C1 segment of cervical spinal cord (tissue), 14 donors: ENCODE results near the gene HLTF.
A peak's percentile ranks its signal among the peaks of the same experiment; 100 is the strongest.
"Not testable (repeated sequence)": the region's sequence is repeated elsewhere in the genome, so short reads cannot be mapped to it uniquely, and the experiment has no call there.

Experiments
- DNase-seq, 14 donors: peaks; one replicate each; lab custom pipeline; 2025; lab: John Stamatoyannopoulos, UW

The HLTF gene, protein sequence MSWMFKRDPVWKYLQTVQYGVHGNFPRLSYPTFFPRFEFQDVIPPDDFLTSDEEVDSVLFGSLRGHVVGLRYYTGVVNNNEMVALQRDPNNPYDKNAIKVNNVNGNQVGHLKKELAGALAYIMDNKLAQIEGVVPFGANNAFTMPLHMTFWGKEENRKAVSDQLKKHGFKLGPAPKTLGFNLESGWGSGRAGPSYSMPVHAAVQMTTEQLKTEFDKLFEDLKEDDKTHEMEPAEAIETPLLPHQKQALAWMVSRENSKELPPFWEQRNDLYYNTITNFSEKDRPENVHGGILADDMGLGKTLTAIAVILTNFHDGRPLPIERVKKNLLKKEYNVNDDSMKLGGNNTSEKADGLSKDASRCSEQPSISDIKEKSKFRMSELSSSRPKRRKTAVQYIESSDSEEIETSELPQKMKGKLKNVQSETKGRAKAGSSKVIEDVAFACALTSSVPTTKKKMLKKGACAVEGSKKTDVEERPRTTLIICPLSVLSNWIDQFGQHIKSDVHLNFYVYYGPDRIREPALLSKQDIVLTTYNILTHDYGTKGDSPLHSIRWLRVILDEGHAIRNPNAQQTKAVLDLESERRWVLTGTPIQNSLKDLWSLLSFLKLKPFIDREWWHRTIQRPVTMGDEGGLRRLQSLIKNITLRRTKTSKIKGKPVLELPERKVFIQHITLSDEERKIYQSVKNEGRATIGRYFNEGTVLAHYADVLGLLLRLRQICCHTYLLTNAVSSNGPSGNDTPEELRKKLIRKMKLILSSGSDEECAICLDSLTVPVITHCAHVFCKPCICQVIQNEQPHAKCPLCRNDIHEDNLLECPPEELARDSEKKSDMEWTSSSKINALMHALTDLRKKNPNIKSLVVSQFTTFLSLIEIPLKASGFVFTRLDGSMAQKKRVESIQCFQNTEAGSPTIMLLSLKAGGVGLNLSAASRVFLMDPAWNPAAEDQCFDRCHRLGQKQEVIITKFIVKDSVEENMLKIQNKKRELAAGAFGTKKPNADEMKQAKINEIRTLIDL

DNA sequence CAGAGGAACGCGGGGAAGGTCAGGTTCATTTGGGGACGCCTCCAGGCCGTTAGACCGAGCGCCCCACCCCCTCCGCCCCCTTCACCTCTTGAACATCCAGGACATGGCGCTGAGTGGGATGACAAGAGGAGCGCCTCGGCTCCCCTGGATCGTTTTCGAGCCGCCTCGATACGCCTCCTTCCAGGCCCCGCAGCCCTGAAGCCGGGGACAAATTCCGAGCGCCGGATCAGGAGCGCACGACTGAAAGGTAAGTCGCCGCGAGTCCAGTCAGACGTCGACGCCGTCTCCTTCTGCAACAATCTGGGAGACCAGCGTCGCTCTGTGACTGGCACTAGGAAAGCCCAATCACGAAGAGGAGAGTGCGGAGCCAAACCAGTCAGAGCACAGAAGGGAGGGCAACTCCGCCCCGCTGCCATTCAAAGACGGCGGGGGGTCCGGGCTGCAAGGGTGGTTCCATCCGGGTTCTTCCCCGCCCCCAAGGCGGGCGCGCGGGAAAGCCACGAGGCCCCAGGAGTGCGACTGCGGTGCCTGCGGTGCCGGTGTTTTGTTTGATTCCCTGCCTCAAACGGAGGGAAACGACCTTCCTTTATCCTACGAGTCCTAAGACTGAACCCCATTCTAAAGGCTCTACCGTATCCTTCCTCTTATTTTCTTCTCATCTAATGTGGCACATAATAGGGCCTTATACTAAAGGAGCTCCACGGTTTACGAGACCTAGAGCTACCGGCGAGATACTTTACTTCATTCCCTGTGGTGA lies at the start of gene HLTF:
Gene HLTF, minus strand, starts transcription at position 302 of the 757 bp plus-strand sequence. Its CDS starts 197 bp downstream, at position 105.
- DNase-seq = peak; percentile 47 to 95 (median 92)

DNA sequence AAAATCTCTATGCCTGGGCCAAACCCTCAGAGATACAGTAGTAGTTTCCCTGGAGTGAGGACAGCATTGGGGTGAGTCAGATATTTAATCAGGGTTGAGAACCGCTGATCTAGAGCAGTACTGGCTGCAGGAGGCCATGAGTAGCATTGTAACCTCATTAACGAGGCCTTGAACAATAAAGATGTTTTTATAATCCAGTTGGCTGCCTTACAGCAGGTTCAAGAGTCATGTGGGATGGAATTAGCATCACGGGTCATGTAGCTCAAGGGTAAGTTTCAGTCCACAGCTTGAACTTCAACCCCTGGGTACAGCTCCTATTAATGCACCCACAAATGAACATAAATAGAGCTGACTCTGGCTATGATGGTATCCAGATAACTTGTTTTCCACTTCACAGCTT lies 48.2 kb upstream of the HLTF start:
- DNase-seq = no peak

DNA sequence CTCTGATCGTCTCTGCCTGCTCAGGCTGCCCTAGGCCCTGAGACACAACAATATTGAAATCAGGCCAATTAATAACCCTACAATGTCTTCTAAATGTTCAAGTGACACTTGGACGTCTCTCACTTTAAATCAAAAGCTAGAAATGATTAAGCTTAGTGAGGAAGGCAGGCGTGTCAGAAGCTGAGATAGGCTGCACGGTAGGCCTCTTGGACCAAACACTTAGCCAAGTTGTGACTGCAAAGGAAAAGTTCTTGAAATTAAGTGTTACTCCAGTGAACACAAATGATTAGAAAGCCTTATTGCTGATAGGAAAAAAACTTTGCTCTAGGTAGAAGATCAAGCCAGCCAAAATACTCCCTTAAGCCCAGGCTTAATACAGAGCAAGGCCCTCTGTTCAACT lies 45.3 kb upstream of the HLTF start:
- peak in 1 of 14 donors; percentile 18 for DNase-seq

DNA sequence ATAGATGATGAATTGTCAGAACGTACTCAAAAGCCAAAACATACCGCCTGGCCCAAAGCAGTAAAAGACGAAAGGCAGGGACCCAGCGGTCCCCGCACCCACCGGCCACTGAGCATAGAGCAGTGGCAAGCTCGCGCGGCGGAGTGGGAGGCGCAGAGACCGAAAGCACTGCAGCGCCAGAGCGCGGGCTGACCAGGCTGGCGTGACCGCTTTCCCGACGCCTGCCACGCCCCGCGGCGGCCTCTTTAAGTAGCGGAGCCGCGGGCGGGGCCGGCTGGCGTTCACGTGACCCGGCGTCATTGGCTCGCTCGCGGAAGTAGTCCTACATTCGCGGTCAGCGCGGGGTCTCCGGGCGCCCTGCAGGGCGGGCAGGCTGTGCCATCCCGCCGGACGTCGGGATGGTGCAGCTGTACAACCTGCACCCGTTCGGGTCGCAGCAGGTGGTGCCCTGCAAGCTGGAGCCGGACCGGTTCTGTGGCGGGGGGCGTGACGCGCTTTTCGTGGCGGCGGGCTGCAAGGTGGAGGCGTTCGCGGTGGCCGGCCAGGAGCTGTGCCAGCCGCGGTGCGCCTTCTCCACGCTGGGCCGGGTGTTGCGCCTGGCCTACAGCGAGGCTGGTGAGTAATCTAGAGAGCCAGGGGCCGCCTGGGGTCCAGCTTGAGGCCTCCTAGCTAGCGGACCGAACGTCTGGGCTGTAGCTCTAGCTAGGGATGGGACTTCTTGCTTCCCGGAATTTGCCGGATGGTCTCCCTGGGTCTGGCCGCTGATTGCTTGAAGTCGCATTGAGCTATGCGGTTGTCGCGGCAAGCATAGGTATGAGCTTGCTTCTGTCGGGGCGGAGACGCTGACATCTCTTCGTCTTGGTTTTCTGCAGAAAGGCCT lies 43.2 kb upstream of the HLTF start, which contains the start of gene HPS3:
Gene HPS3, plus strand, starts transcription at position 313 of the 880 bp plus-strand sequence. Its CDS starts 86 bp downstream, at position 399.
- peak; percentile 37 to 92 (median 82) for DNase-seq

DNA sequence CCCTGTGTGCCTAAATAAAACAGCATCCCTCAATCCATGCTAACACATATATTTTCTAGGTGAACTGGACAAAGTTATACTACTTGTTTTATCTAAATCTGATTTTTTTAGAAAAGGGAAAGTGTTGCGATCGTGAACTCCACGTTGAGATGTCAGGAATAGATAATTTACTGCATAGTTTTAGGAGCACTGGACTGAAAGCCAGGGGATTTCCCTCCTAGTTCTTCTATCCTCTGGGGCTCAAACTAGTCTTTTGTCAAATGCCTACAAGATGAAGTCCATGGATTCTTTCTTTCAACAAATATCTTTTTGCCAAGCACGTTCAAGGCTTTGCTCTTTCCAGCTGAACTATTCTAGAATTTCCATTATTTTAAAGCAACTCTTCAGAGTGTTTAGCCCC lies 42.5 kb upstream of the HLTF start:
- no peak for DNase-seq

DNA sequence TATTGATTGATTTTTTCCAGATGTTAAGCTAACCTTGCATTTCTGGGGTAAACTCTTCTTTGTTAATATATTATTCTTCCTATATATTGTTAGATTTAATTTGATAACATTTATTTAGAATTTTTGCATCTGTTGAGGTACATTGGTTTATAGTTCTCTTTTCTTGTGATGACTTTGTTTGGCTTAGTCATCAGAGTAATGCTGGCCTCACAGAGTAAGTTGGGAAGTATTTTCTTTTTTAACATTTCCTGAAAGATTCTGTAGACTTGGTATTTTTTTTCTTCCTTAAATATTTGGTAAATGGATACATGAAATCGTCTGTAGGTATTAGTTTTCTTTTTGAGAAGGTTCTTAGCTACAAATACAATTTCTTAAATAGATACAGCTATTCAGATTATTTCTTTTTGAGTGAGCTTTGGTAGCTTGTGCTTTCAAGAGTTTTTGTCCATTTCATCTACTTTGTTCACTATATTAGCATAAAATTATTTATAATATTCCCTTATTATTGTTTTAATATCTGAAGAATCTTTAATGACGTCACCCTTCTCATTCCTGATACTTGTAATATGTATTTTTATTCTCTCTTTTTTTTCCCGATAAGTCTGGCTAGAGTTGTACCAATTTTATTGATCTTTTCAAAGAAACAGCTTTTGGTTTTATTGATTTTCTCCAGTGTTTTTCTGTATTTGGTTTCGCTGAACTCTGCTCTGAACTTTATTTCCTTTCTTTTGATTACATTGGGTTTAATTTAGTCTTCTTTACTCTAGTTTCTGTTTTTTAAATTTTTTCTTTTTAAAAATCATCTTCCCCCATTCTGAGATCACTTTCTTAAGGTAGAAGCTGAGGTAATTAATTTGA lies 36.6 kb upstream of the HLTF start:
- no peak for DNase-seq

DNA sequence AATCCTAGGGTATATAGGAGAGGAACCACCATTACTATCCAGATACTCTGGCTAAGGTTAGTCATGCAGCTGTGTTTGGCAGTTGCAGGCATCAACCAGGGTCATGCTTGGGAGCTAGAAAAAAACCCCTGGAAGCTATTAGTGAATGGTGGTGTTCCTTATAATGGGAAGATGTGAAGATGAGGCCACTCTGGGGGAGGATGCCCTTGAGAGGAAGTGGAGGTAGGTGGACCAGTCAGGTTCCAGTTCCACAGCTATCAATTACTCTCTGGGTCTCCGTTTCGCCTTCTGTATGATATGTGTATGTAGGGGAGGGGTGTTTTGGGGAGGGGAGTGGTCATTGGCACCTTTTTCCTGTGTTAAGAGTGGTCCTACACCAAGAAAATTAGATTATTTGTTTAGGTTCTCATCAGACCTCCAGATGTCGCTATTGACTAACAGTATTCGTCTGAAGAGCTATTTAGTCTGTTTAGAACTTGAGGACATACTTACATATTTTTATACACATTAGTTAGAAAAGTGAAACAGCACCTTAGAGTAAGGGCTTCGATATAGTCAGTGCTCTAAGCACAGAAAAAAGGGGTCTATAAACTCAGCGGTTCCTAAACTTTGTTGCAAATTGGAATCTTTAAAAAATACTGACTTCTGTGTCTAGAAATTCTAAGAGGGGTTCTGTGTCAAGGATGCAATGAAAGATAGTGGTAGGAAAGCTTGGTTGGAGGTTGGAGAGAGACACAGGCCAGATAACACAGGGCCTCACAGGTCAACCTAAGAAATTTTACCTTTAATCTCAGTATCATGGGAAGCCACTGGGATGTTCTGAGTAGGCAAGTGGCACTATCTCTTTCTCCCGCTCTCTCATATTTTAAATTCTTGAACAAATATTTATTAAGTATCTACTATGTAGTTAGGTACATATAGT lies 34.0 kb upstream of the HLTF start:
- DNase-seq = no peak

DNA sequence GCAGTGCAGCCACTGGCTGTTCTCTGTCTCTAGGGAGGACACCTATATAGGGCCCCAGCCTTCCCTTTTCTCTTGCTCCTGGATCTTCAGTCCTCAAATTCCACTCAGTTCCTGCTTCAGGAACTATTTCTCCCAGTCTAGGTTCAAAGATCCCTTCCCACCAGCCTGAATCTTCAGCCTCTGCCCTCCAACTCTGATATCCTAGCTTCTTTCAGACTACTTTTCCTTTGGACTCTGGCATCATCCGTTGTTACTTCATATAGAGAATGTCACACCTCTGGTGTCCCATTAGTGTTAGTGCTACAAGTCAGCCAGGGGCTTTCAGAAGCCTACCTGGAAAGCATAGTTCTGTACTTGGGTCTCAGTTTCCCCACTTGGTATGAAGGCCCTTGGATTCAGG lies 33.1 kb upstream of the HLTF start:
- no peak for DNase-seq

DNA sequence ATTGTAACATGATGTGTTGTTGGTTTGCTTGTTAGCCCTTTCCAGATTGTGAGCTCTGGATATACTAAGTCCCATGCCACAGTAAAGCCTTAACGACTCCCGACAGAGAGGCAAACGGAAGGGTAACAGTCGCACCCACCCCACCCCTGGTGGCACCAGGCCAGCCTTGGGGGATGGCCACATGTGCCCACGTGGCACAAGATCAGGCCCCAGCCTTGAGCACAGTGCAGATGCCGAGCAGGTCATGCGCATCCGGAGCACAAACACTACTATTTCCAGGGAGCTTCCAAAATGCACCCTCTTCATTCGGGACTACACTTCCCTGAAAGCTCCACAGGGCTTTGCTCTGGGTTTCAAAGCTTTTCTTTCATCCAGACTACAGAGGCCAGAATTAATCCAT lies 32.4 kb upstream of the HLTF start:
- no peak for DNase-seq

DNA sequence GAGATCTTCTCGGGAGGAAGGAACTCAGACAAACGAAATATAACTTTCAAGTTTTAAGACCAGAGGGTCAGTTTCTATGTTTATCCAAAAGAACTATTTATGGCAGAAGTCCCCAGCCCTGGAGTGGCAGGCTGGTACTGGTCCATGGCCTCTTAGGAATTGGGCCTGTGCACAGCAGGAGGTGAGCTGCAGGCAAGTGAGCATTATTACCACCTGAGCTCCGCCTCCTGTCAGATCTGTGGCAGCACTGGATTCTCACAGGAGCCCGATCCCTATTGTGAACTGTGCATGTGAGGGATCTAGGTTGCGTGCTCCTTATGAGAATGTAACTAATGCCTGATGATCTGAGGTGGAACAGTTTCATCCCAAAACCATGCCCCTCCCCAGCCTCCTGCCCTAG lies 28.8 kb upstream of the HLTF start:
- DNase-seq = no peak

DNA sequence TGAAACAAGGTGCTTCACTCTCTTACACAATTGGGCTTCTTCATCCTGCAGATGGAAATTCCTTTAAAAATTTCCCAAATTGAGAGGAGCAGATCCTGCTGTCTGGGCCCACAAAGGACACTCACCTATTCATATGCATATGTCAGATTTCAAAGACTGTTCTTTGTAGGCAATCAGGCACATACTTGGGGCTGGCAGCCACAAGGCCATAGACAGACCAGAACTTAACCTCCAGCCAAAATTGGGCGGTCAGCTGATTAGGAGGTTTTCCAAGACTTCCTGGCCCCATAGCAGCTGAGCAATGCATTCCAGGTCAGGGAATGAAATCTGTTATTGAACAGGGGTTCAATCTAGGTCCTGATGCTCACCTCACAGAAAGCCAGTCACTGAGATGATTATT lies 28.1 kb upstream of the HLTF start:
- DNase-seq = peak in 1 of 14 donors; percentile 10

DNA sequence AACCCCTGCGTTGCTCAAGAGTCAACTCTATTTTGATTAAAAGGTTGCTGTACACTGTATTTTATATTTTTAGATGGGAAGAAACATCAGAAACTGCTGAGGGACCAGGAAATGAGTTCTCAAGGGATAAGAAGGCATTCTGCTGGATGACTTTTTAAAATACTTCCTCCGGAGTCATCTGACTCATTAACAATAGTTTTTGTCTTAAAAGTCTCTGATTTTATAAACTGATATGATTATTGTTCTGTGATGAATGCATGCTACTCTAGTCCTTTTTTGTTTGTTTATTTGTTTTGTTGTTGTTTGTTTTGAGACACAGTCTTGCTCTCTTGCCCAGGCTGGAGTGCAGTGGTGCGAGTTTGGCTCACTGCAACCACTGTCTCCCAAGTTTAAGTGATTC lies 18.2 kb upstream of the HLTF start:
- no peak for DNase-seq

DNA sequence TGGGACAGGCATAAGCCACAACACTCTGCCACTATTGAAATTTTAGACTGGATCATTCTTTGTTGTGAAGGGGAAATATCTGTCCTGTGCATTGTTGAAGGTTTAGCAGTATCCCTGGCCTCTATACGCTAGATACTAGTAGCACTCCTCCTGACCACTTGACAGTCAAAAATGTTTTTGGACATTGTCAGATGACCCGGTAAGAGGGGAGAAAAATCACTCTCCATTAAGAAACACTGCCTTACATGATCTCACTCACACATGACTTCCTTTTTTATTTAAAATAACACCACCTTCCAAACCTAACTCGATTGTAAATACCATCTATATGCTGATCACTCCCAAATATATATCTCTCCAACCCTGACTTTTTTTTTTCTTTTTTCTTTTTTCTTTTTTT lies 15.3 kb upstream of the HLTF start:
- no peak for DNase-seq

DNA sequence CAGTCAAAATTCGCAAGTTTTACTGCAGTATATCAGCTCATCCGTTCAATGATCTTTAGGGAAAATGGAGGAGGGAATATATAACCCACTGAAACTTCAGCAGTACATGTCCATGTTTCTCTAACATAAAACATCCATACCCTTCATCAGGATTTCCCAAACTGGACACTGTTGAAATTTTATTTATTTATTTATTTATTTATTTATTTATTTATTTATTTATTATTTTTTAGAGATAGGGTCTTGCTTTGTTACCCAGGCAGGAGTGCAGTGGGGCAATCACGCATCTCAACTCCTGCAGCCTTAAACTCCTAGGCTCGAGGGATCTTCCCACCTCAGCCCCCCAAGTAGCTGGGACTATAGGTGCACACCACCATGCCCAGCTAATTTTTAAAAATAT lies 14.8 kb upstream of the HLTF start:
- no peak for DNase-seq

DNA sequence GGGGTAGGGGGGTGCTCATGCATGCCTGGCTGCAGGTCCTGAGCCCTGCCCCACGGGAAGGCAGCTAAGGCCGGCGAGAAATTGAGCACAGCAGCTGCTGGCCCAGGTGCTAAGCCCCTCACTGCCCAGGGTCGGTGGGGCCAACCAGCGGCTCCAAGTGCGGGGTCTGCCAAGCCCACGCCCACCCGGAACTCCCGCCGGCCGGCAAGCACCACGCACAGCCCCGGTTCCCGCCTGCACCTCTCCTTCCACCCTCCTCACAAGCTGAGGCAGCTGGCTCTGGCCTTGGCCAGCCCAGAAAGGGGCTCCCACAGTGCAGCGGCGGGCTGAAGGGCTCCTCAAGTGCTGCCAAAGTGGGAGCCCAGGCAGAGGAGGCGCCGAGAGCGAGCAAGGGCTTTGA lies 11.7 kb upstream of the HLTF start:
- not testable (repeated sequence) for DNase-seq

DNA sequence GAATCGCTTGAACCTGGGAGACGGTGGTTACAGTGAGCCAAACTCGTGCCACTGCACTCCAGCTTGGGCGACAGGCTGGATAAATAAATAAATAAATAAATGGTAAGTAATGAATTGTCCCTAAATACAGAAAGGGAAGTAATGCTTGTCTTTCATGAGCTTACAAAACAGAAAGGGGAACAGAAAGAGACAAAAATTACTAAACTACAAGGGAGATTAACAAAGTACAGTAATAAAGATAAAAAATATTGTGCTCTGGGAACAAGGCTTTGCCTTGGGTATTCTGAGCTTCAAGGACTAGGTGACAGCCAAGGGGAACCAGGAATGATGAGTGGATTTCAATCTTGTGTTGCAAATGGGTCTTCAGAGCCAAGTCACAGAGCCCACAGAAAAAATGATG lies 9.2 kb upstream of the HLTF start:
- no peak for DNase-seq

DNA sequence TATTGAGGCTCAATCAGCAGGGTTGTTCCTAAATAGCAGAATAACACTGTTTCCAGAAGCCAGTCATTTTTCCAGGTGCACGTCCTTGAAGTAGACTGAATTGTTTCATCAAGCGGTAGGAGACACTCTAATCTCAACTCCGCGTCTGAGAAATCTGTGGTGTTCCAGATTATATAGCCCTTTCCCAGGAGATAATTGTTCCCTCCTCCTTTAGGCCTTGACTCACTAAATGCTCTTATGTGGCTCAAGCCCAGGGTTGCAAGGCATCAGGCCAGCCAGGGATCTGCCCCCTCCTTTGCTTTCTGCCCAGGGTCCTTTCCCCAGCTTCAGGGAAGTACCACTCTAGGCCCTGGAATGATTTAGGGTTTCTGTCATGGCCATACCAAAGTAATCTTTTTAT lies 5.7 kb upstream of the HLTF start:
- no peak for DNase-seq

DNA sequence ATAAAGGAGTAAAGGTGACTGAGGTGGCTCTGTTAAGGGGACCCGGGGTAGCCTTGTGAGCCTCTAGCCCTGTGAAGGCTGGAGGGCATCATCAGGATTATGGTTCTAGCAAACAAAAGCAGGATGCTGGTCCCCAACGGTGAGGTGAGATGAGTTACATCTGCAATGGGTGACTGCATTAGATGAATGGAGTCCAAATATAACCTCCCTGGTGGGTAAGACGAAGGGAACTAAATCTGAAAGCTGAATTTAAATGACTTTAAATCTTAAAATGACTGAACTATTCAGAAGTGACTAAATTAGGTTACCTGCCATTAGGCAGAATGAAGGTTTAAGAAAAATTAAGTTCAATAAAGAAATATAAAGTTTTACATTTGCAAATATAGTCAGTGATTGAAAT lies 4.6 kb upstream of the HLTF start:
- DNase-seq = no peak

DNA sequence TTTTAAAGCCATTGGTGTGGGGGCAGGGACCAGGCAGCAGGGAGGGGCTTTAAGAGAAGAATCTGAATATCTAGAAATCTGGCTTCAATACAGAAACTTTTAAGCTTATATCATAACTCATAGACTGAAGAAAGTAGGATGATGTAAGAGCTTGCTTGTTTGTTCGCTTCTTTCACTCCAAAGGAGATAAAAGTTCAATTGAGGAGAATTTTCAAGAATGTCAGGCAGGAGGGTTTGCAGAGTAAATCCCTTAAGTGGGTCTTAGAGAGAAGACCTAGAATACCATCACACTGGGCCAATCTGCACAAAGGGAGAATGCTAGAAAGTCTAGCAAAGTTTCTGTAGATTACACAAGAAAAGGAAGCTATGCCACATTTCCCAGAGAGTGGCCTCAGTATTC lies 4.1 kb upstream of the HLTF start:
- no peak for DNase-seq
